Liver (tissue), 9 donors: Measurements from ENCODE around the gene STAB1. TPM values are rescaled to one million over a fixed set of nuclear protein-coding genes. Genes with fewer than 3 reads are reported as not detected.
A peak's percentile ranks its signal among the peaks of the same experiment; 100 is the strongest.

ENCODE experiments used
- DNase-seq: peaks from one replicate; pipeline ENCODE4 v3.0.0-alpha.2; 2017; ENCODE audit warnings: low spot score
- H3K27ac ChIP-seq, 2 donors: one replicate each; pipeline ENCODE4 v1.7.0; 2013; ENCODE audit warnings: inconsistent platforms in 2 of 2, low read length in 2 of 2, control low read depth in 1 of 2, low read depth in 1 of 2, mild to moderate bottlenecking in 1 of 2
- H3K27me3 ChIP-seq, 4 donors: one replicate each; pipeline versions ENCODE4 v1.6.1 to v1.7.0; 2013; ENCODE audit warnings: low read length in 3 of 4, inconsistent platforms in 1 of 4, mild to moderate bottlenecking in 1 of 4, moderate library complexity in 1 of 4; ENCODE audit not compliant: control insufficient read depth in 4 of 4, insufficient read depth in 4 of 4
- H3K36me3 ChIP-seq, 4 donors: one replicate each; pipeline versions ENCODE4 v1.6.1 to v1.7.0; 2013; ENCODE audit warnings: low read length in 3 of 4, mild to moderate bottlenecking in 3 of 4, low read depth in 1 of 4, moderate library complexity in 1 of 4; ENCODE audit not compliant: control insufficient read depth in 4 of 4, insufficient read depth in 3 of 4
- H3K4me1 ChIP-seq, 4 donors: one replicate each; pipeline versions ENCODE4 v1.6.1 to v1.7.0; 2013; ENCODE audit warnings: low read length in 3 of 4, mild to moderate bottlenecking in 3 of 4, moderate library complexity in 1 of 4; ENCODE audit not compliant: control insufficient read depth in 4 of 4, insufficient read depth in 4 of 4
- H3K4me3 ChIP-seq, 3 donors: one replicate each; pipeline versions ENCODE4 v1.6.1 to v1.7.0; 2013; ENCODE audit warnings: low read length in 3 of 3, control low read depth in 1 of 3, low read depth in 1 of 3, mild to moderate bottlenecking in 1 of 3
- H3K9ac ChIP-seq, 2 donors: one replicate each; pipeline ENCODE4 v1.7.0; 2013; ENCODE audit warnings: low read length in 2 of 2, mild to moderate bottlenecking in 2 of 2, moderate library complexity in 2 of 2, control low read depth in 1 of 2, low read depth in 1 of 2
- H3K9me3 ChIP-seq, 4 donors: one replicate each; pipeline versions ENCODE4 v1.6.1 to v1.7.0; 2013; ENCODE audit warnings: low read length in 3 of 4; ENCODE audit not compliant: control insufficient read depth in 4 of 4
- EGR1 ChIP-seq, 2 donors: IDR thresholded peaks; 2 replicates each; pipeline ENCODE4 v1.6.1; 2016 to 2018; ENCODE audit warnings: antibody characterized with exemption in 2 of 2, low read depth in 2 of 2
- FOXA1 ChIP-seq: IDR thresholded peaks from 2 replicates; pipeline ENCODE4 v1.6.1; 2016; ENCODE audit warnings: antibody characterized with exemption
- FOXA2 ChIP-seq: IDR thresholded peaks from 2 replicates; pipeline ENCODE4 v1.6.1; 2016; ENCODE audit warnings: antibody characterized with exemption
- GABPA ChIP-seq, 2 donors: IDR thresholded peaks in 1 of 2; conservative IDR thresholded peaks in 1 of 2; 2 replicates each; pipeline ENCODE4 v1.6.1; 2016; ENCODE audit warnings: antibody characterized with exemption in 2 of 2, mild to moderate bottlenecking in 1 of 2, moderate library complexity in 1 of 2
- HNF4A ChIP-seq, 2 donors: conservative IDR thresholded peaks; 2 replicates each; pipeline ENCODE4 v1.6.1; 2016; ENCODE audit warnings: antibody characterized with exemption in 2 of 2, mild to moderate bottlenecking in 2 of 2
- HNF4G ChIP-seq: IDR thresholded peaks from 2 replicates; pipeline ENCODE4 v1.6.1; 2016; ENCODE audit warnings: antibody characterized with exemption
- JUND ChIP-seq, 2 donors: IDR thresholded peaks; 2 replicates each; pipeline ENCODE4 v1.6.1; 2016; ENCODE audit warnings: antibody characterized with exemption in 2 of 2
- NR2F2 ChIP-seq: IDR thresholded peaks from 2 replicates; pipeline ENCODE4 v1.6.1; 2016; ENCODE audit warnings: antibody characterized with exemption
- RXRA ChIP-seq, 2 donors: IDR thresholded peaks; 2 replicates each; pipeline ENCODE4 v1.6.1; 2017 to 2018; ENCODE audit warnings: antibody characterized with exemption in 2 of 2, mild to moderate bottlenecking in 1 of 2
- SP1 ChIP-seq: IDR thresholded peaks from 2 replicates; pipeline ENCODE4 v1.6.1; 2018; ENCODE audit warnings: antibody characterized with exemption, mild to moderate bottlenecking
- TAF1 ChIP-seq: conservative IDR thresholded peaks from 2 replicates; pipeline ENCODE4 v1.6.1; 2016; ENCODE audit warnings: antibody characterized with exemption, mild to moderate bottlenecking
- YY1 ChIP-seq: IDR thresholded peaks from 2 replicates; pipeline ENCODE4 v1.6.1; 2016; ENCODE audit warnings: antibody characterized with exemption, mild to moderate bottlenecking
- WGBS: extraction: QIAGEN DNeasy Blood & Tissue Kit; methylation state at CpG from one replicate; pipeline ENCODE4 v1.1.7; 2013; 5-methylcytosine and 5-hydroxymethylcytosine counted together
- polyA plus RNA-seq, 2 donors: library from polyadenylated mRNA; stranded (reverse) in 1 of 2; unstranded in 1 of 2; fragments of 200-250 nt in 1 of 2; fragments of >200 nt in 1 of 2; fragmentation: Nextera tagmentation in 1 of 2; extraction: Ambion mirVana in 1 of 2; gene quantifications; one replicate each; pipeline versions ENCODE4 v1.2.1 to v1.2.3, GENCODE V29; 2013 to 2015
- total RNA-seq, 2 donors: library from RNA; depleted of rRNA; stranded (reverse); fragments of >200 nt; gene quantifications; one replicate each; pipeline ENCODE4 v1.2.3, GENCODE V29; 2014
- TF ChIP-seq, protein P1 (sequence below): fragments of 150-350 bp; IDR thresholded peaks from 2 replicates; pipeline ENCODE4 v1.5.1; 2017; ENCODE audit warnings: improper control_type of control experiment, low read depth, low read length; ENCODE audit not compliant: missing input control
- TF ChIP-seq, protein P2 (sequence below): IDR thresholded peaks from 2 replicates; pipeline ENCODE4 v1.6.1; 2016; ENCODE audit warnings: antibody characterized with exemption
- TF ChIP-seq, protein P3 (sequence below): IDR thresholded peaks from 2 replicates; pipeline ENCODE4 v1.6.1; 2016; ENCODE audit warnings: antibody characterized with exemption, mild to moderate bottlenecking
- donor health status: healthy.
- donor health status: healthy.
- donor health status: healthy.
- donor health status: healthy.
- donor health status: healthy.

STAB1 gene
- total and polyA plus RNA-seq, 4 donors, result 42.0 to 198 (median 71.5) TPM

DNA sequence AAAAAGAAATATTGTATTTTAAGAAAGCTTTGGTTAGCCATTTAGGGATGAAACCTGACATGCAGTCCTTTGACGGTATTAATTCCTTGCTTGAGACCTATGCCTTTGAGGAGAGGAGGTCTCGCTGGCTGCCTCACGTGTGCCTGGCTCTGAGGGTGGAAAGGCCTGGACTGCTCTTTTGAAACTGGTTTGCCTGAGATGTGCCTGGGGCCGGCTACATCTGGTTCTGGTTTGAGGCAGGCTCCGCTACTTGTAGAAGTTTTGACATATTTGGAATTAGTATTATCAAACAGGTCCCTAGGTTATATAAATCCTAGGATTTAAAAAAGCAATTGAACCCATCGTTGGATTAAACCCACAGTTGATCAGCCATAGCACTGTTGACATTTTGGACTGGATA is 33.3 kb upstream of the STAB1 start (continued):
- no peak for TF ChIP-seq SP1
- TF ChIP-seq, protein P1, sequence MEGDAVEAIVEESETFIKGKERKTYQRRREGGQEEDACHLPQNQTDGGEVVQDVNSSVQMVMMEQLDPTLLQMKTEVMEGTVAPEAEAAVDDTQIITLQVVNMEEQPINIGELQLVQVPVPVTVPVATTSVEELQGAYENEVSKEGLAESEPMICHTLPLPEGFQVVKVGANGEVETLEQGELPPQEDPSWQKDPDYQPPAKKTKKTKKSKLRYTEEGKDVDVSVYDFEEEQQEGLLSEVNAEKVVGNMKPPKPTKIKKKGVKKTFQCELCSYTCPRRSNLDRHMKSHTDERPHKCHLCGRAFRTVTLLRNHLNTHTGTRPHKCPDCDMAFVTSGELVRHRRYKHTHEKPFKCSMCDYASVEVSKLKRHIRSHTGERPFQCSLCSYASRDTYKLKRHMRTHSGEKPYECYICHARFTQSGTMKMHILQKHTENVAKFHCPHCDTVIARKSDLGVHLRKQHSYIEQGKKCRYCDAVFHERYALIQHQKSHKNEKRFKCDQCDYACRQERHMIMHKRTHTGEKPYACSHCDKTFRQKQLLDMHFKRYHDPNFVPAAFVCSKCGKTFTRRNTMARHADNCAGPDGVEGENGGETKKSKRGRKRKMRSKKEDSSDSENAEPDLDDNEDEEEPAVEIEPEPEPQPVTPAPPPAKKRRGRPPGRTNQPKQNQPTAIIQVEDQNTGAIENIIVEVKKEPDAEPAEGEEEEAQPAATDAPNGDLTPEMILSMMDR, result no peak
- no peak for TF ChIP-seq EGR1 (IDR thresholded peaks at IDR 0.05; ENCODE audit: low read depth in 2 of 2)

DNA sequence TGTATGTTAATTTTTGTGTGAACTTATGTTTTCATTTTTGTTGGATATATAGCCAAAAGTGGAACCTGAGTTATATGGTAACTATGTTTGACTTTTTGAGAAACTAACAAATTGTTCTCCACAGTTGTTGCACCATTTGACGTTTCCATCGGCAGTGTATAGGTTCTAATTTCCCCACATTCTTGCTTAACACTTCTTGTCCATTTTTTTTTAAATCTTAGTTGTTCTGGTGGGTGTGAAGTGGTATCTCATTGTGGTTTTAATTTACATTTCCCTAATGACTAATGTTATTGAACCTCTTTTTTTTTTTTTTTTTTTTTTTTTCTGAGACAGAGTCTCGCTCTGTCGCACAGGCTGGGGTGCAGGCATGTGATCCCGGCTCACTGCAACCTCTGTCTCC is 31.7 kb upstream of the STAB1 start:
- Histone ChIP-seq H3K27me3 (no peaks in the 10 kb centered on the region), H3K36me3 (peaks cover 4 to 34% (median 19%) of the 10 kb centered on the region in 4 donors), H3K9ac (no peak overlapping the region), H3K9me3 (no peaks in the 10 kb centered on the region), H3K4me3 (no peak overlapping the region), H3K27ac (no peak overlapping the region), H3K4me1 (peaks cover 3 to 8% (median 3%) of the 10 kb centered on the region in 4 donors)
- TF ChIP-seq TAF1 (no peak), HNF4G (no peak), HNF4A (conservative IDR thresholded peaks at IDR 0.05) (no peak), GABPA (IDR thresholded peaks at IDR 0.05 in 1 of 2, conservative IDR thresholded peaks at IDR 0.05 in 1 of 2) (no peak), YY1 (no peak)
- whole genome bisulfite sequencing, result 90% methylated on average over 5 of the region's 5 CpGs
- no peak for DNase-seq

DNA sequence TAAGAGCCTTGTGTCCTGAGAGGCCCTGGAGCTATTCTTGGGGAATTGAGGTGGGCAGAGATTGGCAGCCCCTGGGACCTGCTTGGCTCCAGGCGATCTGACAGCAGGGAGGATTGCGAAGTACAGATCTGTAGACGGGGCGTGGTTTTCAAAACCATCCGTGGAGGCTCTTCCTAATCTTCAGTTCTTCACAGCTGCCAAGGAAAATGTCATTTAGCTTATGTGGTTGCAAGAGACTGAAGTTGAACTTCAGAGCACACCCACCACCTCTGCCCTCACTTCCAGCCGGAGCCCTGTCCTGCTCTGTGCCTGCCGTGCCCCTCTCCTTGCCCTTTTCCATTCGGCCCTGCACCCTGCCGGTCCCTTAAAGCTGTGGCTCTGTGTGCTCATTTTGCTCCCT is 26.8 kb upstream of the STAB1 start:
- TF ChIP-seq FOXA1 (no peak), NR2F2 (peak; percentile 50)
- TF ChIP-seq, protein P2, sequence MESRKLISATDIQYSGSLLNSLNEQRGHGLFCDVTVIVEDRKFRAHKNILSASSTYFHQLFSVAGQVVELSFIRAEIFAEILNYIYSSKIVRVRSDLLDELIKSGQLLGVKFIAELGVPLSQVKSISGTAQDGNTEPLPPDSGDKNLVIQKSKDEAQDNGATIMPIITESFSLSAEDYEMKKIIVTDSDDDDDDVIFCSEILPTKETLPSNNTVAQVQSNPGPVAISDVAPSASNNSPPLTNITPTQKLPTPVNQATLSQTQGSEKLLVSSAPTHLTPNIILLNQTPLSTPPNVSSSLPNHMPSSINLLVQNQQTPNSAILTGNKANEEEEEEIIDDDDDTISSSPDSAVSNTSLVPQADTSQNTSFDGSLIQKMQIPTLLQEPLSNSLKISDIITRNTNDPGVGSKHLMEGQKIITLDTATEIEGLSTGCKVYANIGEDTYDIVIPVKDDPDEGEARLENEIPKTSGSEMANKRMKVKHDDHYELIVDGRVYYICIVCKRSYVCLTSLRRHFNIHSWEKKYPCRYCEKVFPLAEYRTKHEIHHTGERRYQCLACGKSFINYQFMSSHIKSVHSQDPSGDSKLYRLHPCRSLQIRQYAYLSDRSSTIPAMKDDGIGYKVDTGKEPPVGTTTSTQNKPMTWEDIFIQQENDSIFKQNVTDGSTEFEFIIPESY, result no peak
- no peak for DNase-seq
- H3K4me1 ChIP-seq, result peaks cover 3 to 37% (median 26%) of the 10 kb centered on the region in 4 donors
- WGBS, result 75% methylated on average over 9 of the region's 9 CpGs
- H3K9me3 ChIP-seq, result no peaks in the 10 kb centered on the region
- H3K27ac ChIP-seq, result no peak overlapping the region
- no peaks in the 10 kb centered on the region for H3K27me3 ChIP-seq
- no peak overlapping the region for H3K9ac ChIP-seq
- H3K36me3 ChIP-seq, result peaks cover 0 to 6% (median 1%) of the 10 kb centered on the region in 4 donors
- no peak overlapping the region for H3K4me3 ChIP-seq

DNA sequence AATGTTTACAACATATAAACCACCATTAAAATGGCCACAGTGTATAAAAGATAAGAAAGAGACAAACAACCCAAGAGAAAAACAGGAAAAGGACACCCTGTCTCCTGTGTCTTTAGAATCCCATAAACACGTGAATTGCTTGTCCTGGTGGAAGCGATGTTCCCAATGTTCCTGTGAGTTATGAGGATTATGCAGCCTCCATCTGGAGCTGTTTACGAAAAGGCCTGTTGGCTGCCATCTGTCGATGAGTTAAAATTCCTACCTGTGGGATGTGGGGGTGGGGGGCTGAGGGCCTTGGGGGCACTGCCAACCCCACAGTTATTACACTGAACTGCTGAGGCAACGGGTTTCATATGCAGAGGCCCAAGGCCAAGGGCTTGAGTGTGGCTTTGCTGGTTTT is 26.1 kb upstream of the STAB1 start:
- H3K27me3 ChIP-seq, result no peaks in the 10 kb centered on the region
- no peaks in the 10 kb centered on the region for H3K9me3 ChIP-seq
- WGBS, result 86% methylated on average over 5 of the region's 5 CpGs
- no peak for DNase-seq
- no peak overlapping the region for H3K9ac ChIP-seq
- peaks cover 3 to 37% (median 26%) of the 10 kb centered on the region in 4 donors for H3K4me1 ChIP-seq
- no peak overlapping the region for H3K4me3 ChIP-seq
- H3K36me3 ChIP-seq, result peaks cover 3 to 12% (median 7%) of the 10 kb centered on the region in 4 donors
- no peak overlapping the region for H3K27ac ChIP-seq
- TF ChIP-seq, protein P3, sequence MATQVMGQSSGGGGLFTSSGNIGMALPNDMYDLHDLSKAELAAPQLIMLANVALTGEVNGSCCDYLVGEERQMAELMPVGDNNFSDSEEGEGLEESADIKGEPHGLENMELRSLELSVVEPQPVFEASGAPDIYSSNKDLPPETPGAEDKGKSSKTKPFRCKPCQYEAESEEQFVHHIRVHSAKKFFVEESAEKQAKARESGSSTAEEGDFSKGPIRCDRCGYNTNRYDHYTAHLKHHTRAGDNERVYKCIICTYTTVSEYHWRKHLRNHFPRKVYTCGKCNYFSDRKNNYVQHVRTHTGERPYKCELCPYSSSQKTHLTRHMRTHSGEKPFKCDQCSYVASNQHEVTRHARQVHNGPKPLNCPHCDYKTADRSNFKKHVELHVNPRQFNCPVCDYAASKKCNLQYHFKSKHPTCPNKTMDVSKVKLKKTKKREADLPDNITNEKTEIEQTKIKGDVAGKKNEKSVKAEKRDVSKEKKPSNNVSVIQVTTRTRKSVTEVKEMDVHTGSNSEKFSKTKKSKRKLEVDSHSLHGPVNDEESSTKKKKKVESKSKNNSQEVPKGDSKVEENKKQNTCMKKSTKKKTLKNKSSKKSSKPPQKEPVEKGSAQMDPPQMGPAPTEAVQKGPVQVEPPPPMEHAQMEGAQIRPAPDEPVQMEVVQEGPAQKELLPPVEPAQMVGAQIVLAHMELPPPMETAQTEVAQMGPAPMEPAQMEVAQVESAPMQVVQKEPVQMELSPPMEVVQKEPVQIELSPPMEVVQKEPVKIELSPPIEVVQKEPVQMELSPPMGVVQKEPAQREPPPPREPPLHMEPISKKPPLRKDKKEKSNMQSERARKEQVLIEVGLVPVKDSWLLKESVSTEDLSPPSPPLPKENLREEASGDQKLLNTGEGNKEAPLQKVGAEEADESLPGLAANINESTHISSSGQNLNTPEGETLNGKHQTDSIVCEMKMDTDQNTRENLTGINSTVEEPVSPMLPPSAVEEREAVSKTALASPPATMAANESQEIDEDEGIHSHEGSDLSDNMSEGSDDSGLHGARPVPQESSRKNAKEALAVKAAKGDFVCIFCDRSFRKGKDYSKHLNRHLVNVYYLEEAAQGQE, result no peak
- TF ChIP-seq, protein P1, result no peak
- TF ChIP-seq YY1 (no peak), JUND (IDR thresholded peaks at IDR 0.05) (no peak), EGR1 (IDR thresholded peaks at IDR 0.05; ENCODE audit: low read depth in 2 of 2) (no peak), GABPA (IDR thresholded peaks at IDR 0.05 in 1 of 2, conservative IDR thresholded peaks at IDR 0.05 in 1 of 2) (no peak), RXRA (IDR thresholded peaks at IDR 0.05) (no peak), FOXA2 (no peak), FOXA1 (no peak)
- TF ChIP-seq, protein P2, result no peak
